Cardiac muscle cell (in vitro differentiated cells and primary cell): ENCODE results near the gene CPNE5. TPM values are rescaled to one million over a fixed set of nuclear protein-coding genes. Genes with fewer than 3 reads are reported as not detected.

Experiments used
- DNase-seq, 2 donors: peaks; one replicate each; pipeline versions ENCODE4 v3.0.0 to v3.0.0-alpha.2; 2010 to 2017; ENCODE audit warnings: low read depth in 1 of 2, low spot score in 1 of 2
- H3K27ac ChIP-seq: fragments of 200-600 bp; sonication (generic); 2 replicates; pipeline ENCODE4 v1.5.1; 2016
- H3K27me3 ChIP-seq: fragments of 200-600 bp; sonication (generic); 2 replicates; pipeline ENCODE4 v1.6.0; 2016; ENCODE audit warnings: control low read depth
- H3K36me3 ChIP-seq: fragments of 200-600 bp; sonication (generic); 2 replicates; pipeline ENCODE4 v1.5.1; 2016; ENCODE audit warnings: control low read depth
- H3K4me1 ChIP-seq: fragments of 200-600 bp; sonication (generic); 2 replicates; pipeline ENCODE4 v1.8.1; 2017; ENCODE audit warnings: low read depth, mild to moderate bottlenecking, mixed run types
- H3K4me3 ChIP-seq: fragments of 200-600 bp; sonication (generic); 2 replicates; pipeline ENCODE4 v1.5.1; 2016; ENCODE audit warnings: mild to moderate bottlenecking
- H3K9me3 ChIP-seq: fragments of 200-600 bp; sonication (generic); 2 replicates; pipeline ENCODE4 v1.5.1; 2017; ENCODE audit warnings: low read depth, mild to moderate bottlenecking, control low read depth
- CTCF ChIP-seq: IDR thresholded peaks from 2 replicates; pipeline ENCODE4 v1.5.1; 2012; ENCODE audit warnings: low read depth, mild to moderate bottlenecking, low read length
- polyA plus RNA-seq: library from polyadenylated mRNA; unstranded; fragments of >200 nt; fragmentation: Nextera tagmentation; extraction: Ambion mirVana; gene quantifications from 2 replicates; pipeline ENCODE4 v1.2.1, GENCODE V29; 2016
- total RNA-seq: library from RNA; depleted of rRNA; stranded (reverse); fragments of >200 nt; gene quantifications from 2 replicates; pipeline ENCODE4 v1.2.3, GENCODE V29; 2016

Gene CPNE5
- total and polyA plus RNA-seq, 2 experiments from 2014 or later, result 51.6 to 52.1 TPM

GRCh38 chr6:36757206-36757605, 82.0 kb downstream of the CPNE5 start:
- no peaks in the 10 kb centered on the region for H3K4me1 ChIP-seq
- H3K36me3 ChIP-seq, result no peaks in the 10 kb centered on the region
- no peak for DNase-seq
- H3K27ac ChIP-seq, result no peak overlapping the region
- no peak for TF ChIP-seq CTCF
- no peaks in the 10 kb centered on the region for H3K9me3 ChIP-seq
- H3K4me3 ChIP-seq, result no peak overlapping the region
- no peaks in the 10 kb centered on the region for H3K27me3 ChIP-seq

- Histone ChIP-seq H3K27me3 (no peaks in the 10 kb centered on the region), H3K4me1 (no peaks in the 10 kb centered on the region), H3K27ac (no peak overlapping the region), H3K36me3 (no peaks in the 10 kb centered on the region), H3K4me3 (no peak overlapping the region), H3K9me3 (no peaks in the 10 kb centered on the region)
- TF ChIP-seq CTCF, result no peak
- no peak for DNase-seq
Observed at GRCh38 chr6:36756786-36757185, 82.5 kb downstream of the CPNE5 start.

- no peaks in the 10 kb centered on the region for H3K4me1 ChIP-seq
- no peaks in the 10 kb centered on the region for H3K36me3 ChIP-seq
- no peaks in the 10 kb centered on the region for H3K27me3 ChIP-seq
- H3K9me3 ChIP-seq, result no peaks in the 10 kb centered on the region
- no peak overlapping the region for H3K27ac ChIP-seq
- H3K4me3 ChIP-seq, result no peak overlapping the region
- TF ChIP-seq CTCF, result no peak
- peak in 1 of 2 donors; percentile 49 for DNase-seq
Observed at GRCh38 chr6:36755435-36756348, 83.6 kb downstream of the CPNE5 start.

- Histone ChIP-seq H3K4me3 (no peak overlapping the region), H3K4me1 (no peaks in the 10 kb centered on the region), H3K9me3 (no peaks in the 10 kb centered on the region), H3K27me3 (no peaks in the 10 kb centered on the region), H3K27ac (no peak overlapping the region), H3K36me3 (no peaks in the 10 kb centered on the region)
- no peak for TF ChIP-seq CTCF
- no peak for DNase-seq
Observed at GRCh38 chr6:36754582-36755434, 84.4 kb downstream of the CPNE5 start.

GRCh38 chr6:36753671-36754405, 85.4 kb downstream of the CPNE5 start:
- Histone ChIP-seq H3K4me3 (no peak overlapping the region), H3K27me3 (no peaks in the 10 kb centered on the region), H3K36me3 (no peaks in the 10 kb centered on the region), H3K27ac (no peak overlapping the region), H3K9me3 (no peaks in the 10 kb centered on the region), H3K4me1 (no peaks in the 10 kb centered on the region)
- TF ChIP-seq CTCF, result no peak
- DNase-seq, result no peak
